ENCODE measurements around the gene HAX1. TPM values are rescaled to one million over a fixed set of nuclear protein-coding genes. Genes with fewer than 3 reads are reported as not detected.

HAX1 gene
- total RNA-seq, 2 experiments from 2014 or later = 177 to 225 TPM

DNA sequence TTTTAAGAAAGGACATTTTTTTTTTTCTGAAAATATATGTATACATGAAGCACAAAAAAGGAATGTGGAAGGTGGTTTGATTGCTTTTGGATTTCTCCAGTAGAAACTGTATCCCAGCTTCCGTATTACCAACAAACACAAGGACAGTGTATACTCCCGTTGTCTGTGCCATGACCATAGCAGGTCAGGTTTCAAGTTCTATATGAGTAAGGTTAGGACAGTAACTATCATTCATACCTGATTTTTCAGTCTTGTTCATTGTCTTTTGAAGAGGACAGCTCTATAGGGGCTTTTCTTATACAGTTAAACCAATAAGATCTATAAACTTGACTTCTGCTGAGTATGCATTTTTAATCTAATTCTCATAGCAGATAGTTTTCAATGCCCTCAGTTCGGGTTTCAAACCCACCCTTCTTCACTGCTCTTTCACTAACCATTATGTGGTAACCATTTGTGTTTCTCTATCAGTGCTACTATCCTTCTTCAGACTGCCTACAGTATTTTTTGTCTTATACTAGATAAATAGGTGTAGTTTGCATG is 32.1 kb upstream of the HAX1 start:
- ChIA-PET POLR2A (no interaction called here), CTCF (interaction anchor here (1.0 to 1.1 kb wide), 2 partner anchors 41 to 72 kb away, joined by 3 read pairs; no protein-coding TSS in a partner anchor)
- DNase-seq = no peak
- Mint-ChIP-seq H3K27me3 (no peaks in the 10 kb centered on the region), H3K27ac (no peak overlapping the region), H3K9me3 (ENCODE audit: low read depth) (no peaks in the 10 kb centered on the region), H3K4me3 (no peak overlapping the region), H3K36me3 (ENCODE audit: low read depth) (peaks cover 78% of the 10 kb centered on the region), H3K4me1 (peaks cover 34% of the 10 kb centered on the region)
- ATAC-seq = no peak
- intact Hi-C loops (cut with DNase I, micrococcal nuclease) = loop anchor here in 1 of 2 experiments (2.0 kb wide), 1 partner anchor 24 kb away; no protein-coding TSS in a partner anchor

DNA sequence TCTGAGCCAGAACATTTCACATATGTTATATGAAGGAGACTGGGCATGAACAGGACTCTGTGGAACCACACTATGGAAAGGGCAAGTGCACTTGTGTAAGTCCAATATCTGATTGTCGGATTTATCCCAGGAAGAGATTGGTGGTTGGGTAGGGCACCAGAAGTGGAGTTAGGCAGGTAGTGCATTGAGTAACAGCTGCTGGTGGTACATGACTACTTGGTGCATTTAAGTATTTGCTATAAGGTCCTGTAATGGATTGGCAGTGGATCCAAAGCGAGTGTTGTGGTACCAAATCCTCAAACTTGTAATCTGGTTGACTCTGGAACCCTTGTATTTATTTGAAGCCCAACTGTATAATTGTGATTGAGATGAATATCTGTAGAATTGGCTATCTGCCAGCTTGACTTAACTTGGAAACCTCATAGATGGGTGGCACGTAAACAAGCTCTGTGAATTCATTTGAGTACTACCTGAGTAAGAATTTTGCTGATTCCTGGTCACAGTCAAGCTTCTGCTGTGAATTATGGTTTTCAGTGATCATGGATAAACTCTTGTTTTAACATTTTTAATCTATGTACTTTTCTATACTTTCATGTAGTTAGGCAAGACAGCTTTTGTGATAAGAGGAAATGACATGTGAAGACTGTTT is 30.6 kb upstream of the HAX1 start:
- no peak for DNase-seq
- H3K27me3 Mint-ChIP-seq = no peaks in the 10 kb centered on the region
- POLR2A ChIA-PET = no interaction called here
- H3K36me3 Mint-ChIP-seq (ENCODE audit: low read depth) = peaks cover 79% of the 10 kb centered on the region
- peak; percentile 67 for ATAC-seq
- peak overlapping the region; percentile 68 for H3K27ac Mint-ChIP-seq
- CTCF ChIA-PET = interaction anchor here (1.0 to 1.1 kb wide), 2 partner anchors 23 to 42 kb away, joined by 3 read pairs; no protein-coding TSS in a partner anchor
- intact Hi-C loops (cut with DNase I, micrococcal nuclease) = loop anchor here in 1 of 2 experiments (2.0 kb wide), 2 partner anchors 19 to 23 kb away; no protein-coding TSS in a partner anchor
- no peak overlapping the region for H3K4me3 Mint-ChIP-seq
- no peaks in the 10 kb centered on the region for H3K9me3 Mint-ChIP-seq (ENCODE audit: low read depth)
- H3K4me1 Mint-ChIP-seq = peaks cover 36% of the 10 kb centered on the region

DNA sequence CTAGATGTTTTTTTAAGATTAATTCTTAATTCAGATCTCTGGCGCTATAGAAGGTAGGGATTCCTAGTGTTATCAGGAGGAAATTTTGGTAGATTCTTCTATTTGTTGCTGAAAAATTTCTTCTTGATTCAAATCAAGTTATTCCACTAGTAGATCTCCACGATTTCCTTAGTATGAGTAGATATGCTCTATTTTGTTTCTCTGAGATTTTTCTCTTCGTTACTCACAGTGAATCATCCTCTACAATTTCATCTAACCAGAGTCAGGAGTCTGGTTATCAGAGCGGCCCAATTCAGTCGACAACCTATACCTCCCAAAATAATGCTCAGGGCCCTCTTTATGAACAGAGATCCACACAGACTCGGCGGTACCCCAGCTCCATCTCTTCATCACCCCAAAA is 18.8 kb upstream of the HAX1 start:
- no peaks in the 10 kb centered on the region for H3K4me1 Mint-ChIP-seq
- no peaks in the 10 kb centered on the region for H3K27me3 Mint-ChIP-seq
- no peak overlapping the region for H3K4me3 Mint-ChIP-seq
- no peaks in the 10 kb centered on the region for H3K9me3 Mint-ChIP-seq (ENCODE audit: low read depth)
- CTCF ChIA-PET = no interaction called here
- ATAC-seq = no peak
- intact Hi-C loops (cut with DNase I, micrococcal nuclease) = no loop called here
- H3K27ac Mint-ChIP-seq = no peak overlapping the region
- peaks cover 72% of the 10 kb centered on the region for H3K36me3 Mint-ChIP-seq (ENCODE audit: low read depth)
- POLR2A ChIA-PET = no interaction called here
- no peak for DNase-seq

DNA sequence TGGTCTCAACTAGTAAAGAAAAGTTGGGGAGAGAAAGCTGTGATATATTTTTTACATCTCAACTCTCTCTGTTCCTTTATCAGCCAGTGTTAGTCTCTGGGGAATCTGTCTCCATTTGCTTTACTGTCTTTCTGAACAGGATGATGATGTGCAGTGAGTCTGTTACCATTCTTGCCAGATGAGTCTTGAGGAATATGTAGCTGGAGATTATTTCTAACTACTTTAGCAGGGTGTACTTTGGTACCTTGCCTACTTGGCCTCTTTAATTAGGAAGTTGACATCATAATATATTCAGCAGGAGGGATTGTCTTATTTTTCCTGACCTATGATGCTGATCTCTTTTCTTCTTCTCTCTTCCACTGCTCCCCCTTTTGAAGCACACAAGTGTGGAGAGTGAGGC is 15.7 kb upstream of the HAX1 start:
- intact Hi-C loops (cut with DNase I, micrococcal nuclease) = no loop called here
- CTCF ChIA-PET = interaction anchor here (1.3 to 1.5 kb wide), 2 partner anchors 9 to 15 kb away, joined by 3 to 6 read pairs; no protein-coding TSS in a partner anchor
- no peaks in the 10 kb centered on the region for H3K9me3 Mint-ChIP-seq (ENCODE audit: low read depth)
- H3K4me3 Mint-ChIP-seq = no peak overlapping the region
- no peaks in the 10 kb centered on the region for H3K27me3 Mint-ChIP-seq
- no peak for ATAC-seq
- H3K27ac Mint-ChIP-seq = no peak overlapping the region
- DNase-seq = no peak
- POLR2A ChIA-PET = no interaction called here
- H3K36me3 Mint-ChIP-seq (ENCODE audit: low read depth) = peaks cover 66% of the 10 kb centered on the region
- H3K4me1 Mint-ChIP-seq = peaks cover 2% of the 10 kb centered on the region

DNA sequence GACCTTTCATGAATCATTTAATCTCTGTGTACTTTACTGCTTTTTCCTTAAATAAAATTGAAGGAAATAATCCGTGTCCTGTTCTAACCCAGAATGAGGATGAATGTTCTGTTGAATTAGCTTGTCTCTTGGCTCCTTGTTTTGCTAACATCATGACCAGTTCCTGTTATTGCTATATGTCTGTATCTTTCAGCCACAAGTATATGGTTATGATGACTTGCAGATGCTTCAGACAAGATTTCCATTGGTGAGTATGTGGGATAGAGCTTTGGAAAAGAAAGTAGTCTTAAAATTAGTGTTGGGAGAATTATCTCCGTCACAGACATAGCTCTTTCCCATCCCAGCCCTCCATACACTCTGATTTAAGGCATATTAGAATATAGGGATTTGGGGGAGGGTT is 13.6 kb upstream of the HAX1 start:
- intact Hi-C loops (cut with DNase I, micrococcal nuclease) = loop anchor here in 1 of 2 experiments (1.0 kb wide), 1 partner anchor 12 kb away; no protein-coding TSS in a partner anchor
- ChIA-PET CTCF (interaction anchor here (0.7 to 2.0 kb wide), 3 partner anchors 13 to 67 kb away, joined by 3 to 6 read pairs (median 4); partner anchors contain the start of gene TPM3), POLR2A (interaction anchor here (0.6 kb wide), 1 partner anchor 179 kb away, joined by 3 read pairs; no protein-coding TSS in a partner anchor)
- Mint-ChIP-seq H3K4me1 (peaks cover 21% of the 10 kb centered on the region), H3K9me3 (ENCODE audit: low read depth) (no peaks in the 10 kb centered on the region), H3K27ac (no peak overlapping the region), H3K4me3 (no peak overlapping the region), H3K27me3 (no peaks in the 10 kb centered on the region), H3K36me3 (ENCODE audit: low read depth) (peaks cover 76% of the 10 kb centered on the region)
- DNase-seq (no peak), ATAC-seq (no peak)

DNA sequence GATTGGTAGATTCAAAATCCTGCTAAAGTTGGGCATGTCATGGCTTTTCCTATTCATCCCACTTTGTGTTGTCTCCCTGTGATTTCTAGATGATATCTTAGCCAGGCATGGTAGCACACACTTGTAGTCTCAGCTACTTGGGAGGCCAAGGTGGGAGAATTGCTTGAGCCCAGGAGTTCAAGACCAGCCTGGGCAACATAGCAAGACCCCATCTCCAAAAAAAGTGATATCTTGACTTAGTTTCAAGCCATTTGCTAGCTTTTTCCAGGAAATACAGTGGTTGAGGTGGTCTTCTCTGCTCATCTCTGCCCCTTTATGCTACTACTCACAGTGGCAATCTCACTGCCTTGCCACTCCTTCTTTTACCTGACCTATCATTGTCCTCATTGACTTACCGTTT is 12.3 kb upstream of the HAX1 start:
- Mint-ChIP-seq H3K4me1 (peaks cover 34% of the 10 kb centered on the region), H3K9me3 (ENCODE audit: low read depth) (no peaks in the 10 kb centered on the region), H3K36me3 (ENCODE audit: low read depth) (peaks cover 74% of the 10 kb centered on the region), H3K27ac (peak overlapping the region; percentile 58), H3K4me3 (no peak overlapping the region), H3K27me3 (no peaks in the 10 kb centered on the region)
- CTCF ChIA-PET = interaction anchor here (0.6 to 2.0 kb wide), 2 partner anchors 12 to 242 kb away, joined by 3 to 6 read pairs; no protein-coding TSS in a partner anchor
- intact Hi-C loops (cut with DNase I, micrococcal nuclease) = no loop called here
- POLR2A ChIA-PET = no interaction called here
- DNase-seq = no peak
- ATAC-seq = no peak

DNA sequence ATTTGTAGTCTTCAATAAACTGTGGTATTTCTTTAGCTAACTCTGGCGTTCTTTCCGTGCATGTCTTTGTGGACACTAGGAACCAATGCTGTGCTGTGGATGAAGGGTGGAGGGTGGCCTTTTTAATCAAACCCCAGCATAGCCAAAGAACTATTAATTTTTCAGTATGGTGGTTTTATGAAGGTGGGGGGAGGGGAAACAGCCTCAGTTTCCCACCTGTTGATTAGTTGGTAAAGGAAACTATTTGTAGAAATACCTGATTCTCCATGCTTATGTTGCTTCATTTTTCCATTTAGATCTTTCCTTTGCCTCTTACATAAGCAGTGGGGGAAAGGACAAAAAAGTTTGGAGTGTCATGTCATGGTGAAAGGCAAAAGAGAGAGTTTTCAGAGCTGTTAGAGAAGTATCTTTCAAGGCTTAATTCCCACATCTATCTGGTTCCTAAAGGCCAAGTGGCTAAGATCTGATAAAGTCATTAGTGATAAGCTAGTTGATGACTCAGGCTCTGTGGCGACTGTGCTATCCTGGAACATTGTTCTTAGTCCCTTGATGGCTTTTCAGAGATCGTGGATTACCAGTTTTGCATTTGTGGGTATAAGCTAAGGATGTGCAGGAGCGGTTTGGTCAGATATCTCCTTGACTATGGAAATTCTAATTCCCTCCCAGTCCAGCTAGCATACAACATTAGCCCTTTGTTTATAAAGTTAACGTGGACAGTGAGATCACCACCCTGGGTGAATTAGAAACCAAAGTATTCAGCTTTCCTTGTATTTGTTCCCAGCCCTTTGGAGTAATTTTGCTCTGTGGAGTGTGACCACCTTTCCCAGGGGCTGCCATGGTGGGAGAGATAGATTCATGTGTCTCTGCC is 8.7 kb upstream of the HAX1 start:
- H3K4me3 Mint-ChIP-seq = no peak overlapping the region
- H3K4me1 Mint-ChIP-seq = peaks cover 49% of the 10 kb centered on the region
- ATAC-seq (no peak), DNase-seq (no peak)
- H3K9me3 Mint-ChIP-seq (ENCODE audit: low read depth) = no peaks in the 10 kb centered on the region
- CTCF ChIA-PET = interaction anchor here (0.7 to 1.3 kb wide), 6 partner anchors 8 to 246 kb away, joined by 3 to 4 read pairs (median 3); partner anchors contain the start of gene HAX1
- POLR2A ChIA-PET = interaction anchor here (0.6 kb wide), 1 partner anchor 49 kb away, joined by 4 read pairs; no protein-coding TSS in a partner anchor
- peaks cover 65% of the 10 kb centered on the region for H3K36me3 Mint-ChIP-seq (ENCODE audit: low read depth)
- H3K27ac Mint-ChIP-seq = peak overlapping the region; percentile 87
- H3K27me3 Mint-ChIP-seq = no peaks in the 10 kb centered on the region
- intact Hi-C loops (cut with DNase I, micrococcal nuclease) = loop anchor here in 1 of 2 experiments (2.0 kb wide), 1 partner anchor 23 kb away; no protein-coding TSS in a partner anchor

DNA sequence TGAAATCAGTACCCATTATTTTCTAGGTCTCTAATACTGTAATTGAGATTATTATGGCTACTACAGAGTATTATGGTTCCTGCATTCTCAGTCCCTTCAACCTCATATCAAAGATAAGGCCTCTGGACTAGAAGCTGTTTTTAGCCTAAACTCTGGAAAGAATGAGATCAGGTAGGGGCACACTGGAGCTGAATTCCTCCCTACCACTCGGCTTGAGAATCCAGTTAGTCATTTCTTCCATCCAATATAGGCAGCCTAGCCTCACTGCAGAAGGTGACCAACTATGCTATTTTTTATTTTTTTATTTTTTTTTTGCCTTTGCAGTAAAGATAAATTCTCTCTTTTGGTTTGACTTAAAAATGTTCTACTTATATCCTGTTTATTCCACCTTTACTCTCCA is 8.0 kb upstream of the HAX1 start:
- H3K4me1 Mint-ChIP-seq = peaks cover 49% of the 10 kb centered on the region

DNA sequence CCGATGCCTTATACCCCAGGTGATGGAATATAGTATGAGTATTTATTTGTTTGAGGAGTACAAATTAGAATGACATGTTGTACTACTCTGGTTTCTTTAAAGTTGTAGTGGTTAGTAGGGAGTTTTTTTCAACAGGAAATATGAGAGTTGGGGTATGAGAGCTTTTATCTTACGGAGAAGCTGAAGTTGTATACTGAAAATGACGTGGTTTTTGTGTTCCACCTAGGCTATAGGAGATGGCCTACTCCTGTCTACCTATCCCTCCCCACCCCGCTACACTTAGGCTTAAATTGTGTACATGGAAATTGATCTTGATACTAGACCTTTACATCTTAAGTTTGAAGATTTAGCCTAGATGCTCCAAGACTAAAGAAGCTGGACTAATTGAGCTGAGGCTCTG is 6.8 kb upstream of the HAX1 start:
- DNase-seq = no peak
- H3K4me3 Mint-ChIP-seq = peak overlapping the region; percentile 5
- ChIA-PET CTCF (interaction anchor here (0.8 to 2.3 kb wide), 5 partner anchors 35 to 134 kb away, joined by 3 to 7 read pairs (median 3); no protein-coding TSS in a partner anchor), POLR2A (interaction anchor here (0.6 kb wide), 1 partner anchor 103 kb away, joined by 3 read pairs; no protein-coding TSS in a partner anchor)
- intact Hi-C loops (cut with DNase I, micrococcal nuclease) = loop anchor here in 1 of 2 experiments (2.0 kb wide), 1 partner anchor 25 kb away; no protein-coding TSS in a partner anchor
- H3K4me1 Mint-ChIP-seq = peaks cover 55% of the 10 kb centered on the region
- no peaks in the 10 kb centered on the region for H3K9me3 Mint-ChIP-seq (ENCODE audit: low read depth)
- peak; percentile 83 for ATAC-seq
- peak overlapping the region; percentile 92 for H3K27ac Mint-ChIP-seq
- H3K27me3 Mint-ChIP-seq = no peaks in the 10 kb centered on the region
- H3K36me3 Mint-ChIP-seq (ENCODE audit: low read depth) = peaks cover 65% of the 10 kb centered on the region

More for the DNA sequence above, 8.0 kb upstream of the HAX1 start:
- no peak for DNase-seq
- Mint-ChIP-seq H3K4me3 (no peak overlapping the region), H3K9me3 (ENCODE audit: low read depth) (no peaks in the 10 kb centered on the region), H3K36me3 (ENCODE audit: low read depth) (peaks cover 69% of the 10 kb centered on the region), H3K27ac (peak overlapping the region; percentile 87), H3K27me3 (no peaks in the 10 kb centered on the region)
- peak; percentile 43 for ATAC-seq
- ChIA-PET CTCF (interaction anchor here (0.6 to 2.3 kb wide), 8 partner anchors 7 to 246 kb away, joined by 3 to 7 read pairs (median 4); partner anchors contain the start of gene HAX1), POLR2A (no interaction called here)
- intact Hi-C loops (cut with DNase I, micrococcal nuclease) = loop anchor here in 1 of 2 experiments (2.0 kb wide), 1 partner anchor 24 kb away; no protein-coding TSS in a partner anchor

DNA sequence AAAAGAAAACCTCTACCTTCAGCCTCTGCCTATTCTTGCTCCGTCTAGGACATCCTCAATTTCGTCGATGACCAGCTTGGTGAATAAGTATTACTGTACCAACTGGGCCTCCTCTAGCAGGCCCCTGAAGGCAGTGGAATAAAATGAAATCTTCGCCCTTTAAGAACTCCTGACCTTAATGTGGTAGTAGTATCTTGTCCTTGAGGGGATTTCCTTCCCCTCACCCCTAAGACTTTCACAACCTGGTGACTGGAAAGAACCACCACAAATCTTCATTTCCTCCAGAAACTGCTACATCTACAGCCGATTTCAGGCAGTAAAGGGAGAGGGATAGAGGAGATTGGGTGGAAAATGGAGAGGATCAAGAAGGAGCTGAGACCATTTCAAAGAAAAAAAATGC is 1.6 kb upstream of the HAX1 start:
- Mint-ChIP-seq H3K27ac (peak overlapping the region; percentile 73), H3K27me3 (no peaks in the 10 kb centered on the region), H3K4me3 (peak overlapping the region; percentile 52), H3K4me1 (peaks cover 45% of the 10 kb centered on the region), H3K36me3 (ENCODE audit: low read depth) (peaks cover 58% of the 10 kb centered on the region), H3K9me3 (ENCODE audit: low read depth) (no peaks in the 10 kb centered on the region)
- intact Hi-C loops (cut with DNase I, micrococcal nuclease) = loop anchor here in 1 of 2 experiments (5.0 kb wide), 1 partner anchor 279 kb away; the partner anchor contains the start of gene RPS27
- DNase-seq (no peak), ATAC-seq (no peak)
- ChIA-PET POLR2A (no interaction called here), CTCF (interaction anchor here (0.9 to 4.1 kb wide), 8 partner anchors 15 to 100 kb away, joined by 3 to 27 read pairs (median 4); no protein-coding TSS in a partner anchor)
